ENCODE measurements around the gene LMTK3. TPM values are rescaled to one million over a fixed set of nuclear protein-coding genes. Genes with fewer than 3 reads are reported as not detected.

The LMTK3 gene
- total and polyA plus RNA-seq, 9 of the 15 experiments (the other 6 are each of a cell fraction or from before 2014, with no cell fraction given) = 0.35 to 12.3 (median 2.0) TPM; not detected in 2

DNA sequence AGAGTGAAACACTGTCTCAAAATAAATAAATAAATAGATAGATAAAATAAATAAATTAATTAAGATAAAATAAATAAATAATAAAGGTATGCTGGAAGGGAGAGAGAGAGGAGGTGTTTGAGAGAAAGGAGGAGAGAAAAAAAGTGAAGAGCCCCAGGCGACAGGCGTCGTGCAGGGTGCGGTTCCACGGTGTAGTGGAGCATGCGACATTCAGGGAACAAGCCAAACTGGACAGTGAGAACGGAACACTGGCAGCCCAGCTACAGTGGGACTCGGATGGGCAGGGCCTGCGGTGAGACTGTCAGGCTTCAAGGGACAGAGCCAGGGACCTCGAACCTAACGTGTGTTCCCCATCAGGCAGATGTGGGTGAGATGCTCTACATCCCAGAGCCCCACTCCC is 49.8 kb upstream of the LMTK3 start:
- in situ Hi-C loops (cut with MboI) (no loop called here), intact Hi-C loops (cut with micrococcal nuclease) (no loop called here)
- no peak for FAIRE-seq
- 93% methylated on average over 11 of the region's 11 CpGs for WGBS (ENCODE audit: insufficient coverage, low coverage, missing lambda C conversion rate)
- Histone ChIP-seq H3K36me3 (ENCODE audit: control insufficient read depth, insufficient read depth, low read length) (no peaks in the 10 kb centered on the region), H2AFZ (ENCODE audit: low read depth, low read length) (no peak overlapping the region), H3K4me2 (ENCODE audit: insufficient read depth, low read length) (no peak overlapping the region), H3K4me1 (replicated peaks in 1 of 2; ENCODE audit: control insufficient read depth in 2 of 2, insufficient read depth in 2 of 2, low read length in 2 of 2) (peaks cover 10 to 16% of the 10 kb centered on the region in 2 experiments; a peak in 4 of 5 replicates), H3K27ac (ENCODE audit: extremely low read depth, low read depth, low read length) (no peak overlapping the region), H3K79me2 (ENCODE audit: control insufficient read depth, insufficient read depth, low read length) (no peaks in the 10 kb centered on the region), H4K20me1 (replicated peaks; ENCODE audit: control insufficient read depth, insufficient read depth, low read length) (no peaks in the 10 kb centered on the region), H3K9me3 (replicated peaks; ENCODE audit: control insufficient read depth, insufficient read depth, low read depth, low read length) (no peaks in the 10 kb centered on the region), H3K4me3 (no peak overlapping the region), H3K9ac (ENCODE audit: insufficient read depth in 1 of 2, low read depth in 2 of 2, low read length in 2 of 2) (no peak overlapping the region), H3K9me1 (ENCODE audit: control insufficient read depth, insufficient read depth, low read length) (no peaks in the 10 kb centered on the region), H3K27me3 (ENCODE audit: control insufficient read depth in 2 of 2, insufficient read depth in 2 of 2, low read length in 2 of 2) (no peaks in the 10 kb centered on the region)
- no TSS peak for BruUV-seq (replicated peaks)
- CTCF ChIA-PET (ENCODE audit: low intra/inter-chr PET ratio) = no interaction called here
- TF ChIP-seq, protein P1, sequence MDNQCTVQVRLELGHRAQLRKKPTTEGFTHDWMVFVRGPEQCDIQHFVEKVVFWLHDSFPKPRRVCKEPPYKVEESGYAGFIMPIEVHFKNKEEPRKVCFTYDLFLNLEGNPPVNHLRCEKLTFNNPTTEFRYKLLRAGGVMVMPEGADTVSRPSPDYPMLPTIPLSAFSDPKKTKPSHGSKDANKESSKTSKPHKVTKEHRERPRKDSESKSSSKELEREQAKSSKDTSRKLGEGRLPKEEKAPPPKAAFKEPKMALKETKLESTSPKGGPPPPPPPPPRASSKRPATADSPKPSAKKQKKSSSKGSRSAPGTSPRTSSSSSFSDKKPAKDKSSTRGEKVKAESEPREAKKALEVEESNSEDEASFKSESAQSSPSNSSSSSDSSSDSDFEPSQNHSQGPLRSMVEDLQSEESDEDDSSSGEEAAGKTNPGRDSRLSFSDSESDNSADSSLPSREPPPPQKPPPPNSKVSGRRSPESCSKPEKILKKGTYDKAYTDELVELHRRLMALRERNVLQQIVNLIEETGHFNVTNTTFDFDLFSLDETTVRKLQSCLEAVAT (IDR thresholded peaks at IDR 0.05) = peak in 1 of 2 experiments; percentile 65; a peak in 2 of 4 replicates
- no peak for TF ChIP-seq IFI16 (CRISPR knock-in tag; IDR thresholded peaks at IDR 0.05)
- no peak for ATAC-seq
- POLR2A ChIA-PET = interaction anchor here (1.0 kb wide), 1 partner anchor 162 kb away, joined by 3 read pairs; no protein-coding TSS in a partner anchor
- DNase-seq (ENCODE audit: extremely low read depth in 1 of 4, low spot score in 3 of 4) = no peak

- peaks cover 10 to 16% of the 10 kb centered on the region in 2 experiments; a peak in 4 of 5 replicates for H3K4me1 ChIP-seq (replicated peaks in 1 of 2; ENCODE audit: control insufficient read depth in 2 of 2, insufficient read depth in 2 of 2, low read length in 2 of 2)
- BruUV-seq (replicated peaks) = no TSS peak
- peak overlapping the region in 1 of 2 experiments; percentile 49; a peak in 1 of 4 replicates for H3K9ac ChIP-seq (ENCODE audit: insufficient read depth in 1 of 2, low read depth in 2 of 2, low read length in 2 of 2)
- ATAC-seq (no peak), FAIRE-seq (no peak), DNase-seq (ENCODE audit: extremely low read depth in 1 of 4, low spot score in 3 of 4) (peak in 3 of 4 experiments; percentile 35 to 57 (median 47))
- H3K9me3 ChIP-seq (replicated peaks; ENCODE audit: control insufficient read depth, insufficient read depth, low read depth, low read length) = no peaks in the 10 kb centered on the region
- H3K4me3 ChIP-seq = no peak overlapping the region
- ChIA-PET POLR2A (interaction anchor here (0.6 kb wide), 1 partner anchor 47 kb away, joined by 3 read pairs; no protein-coding TSS in a partner anchor), CTCF (ENCODE audit: low intra/inter-chr PET ratio) (interaction anchor here (1.1 kb wide), 1 partner anchor 240 kb away, joined by 3 read pairs; no protein-coding TSS in a partner anchor)
- in situ Hi-C loops (cut with MboI) = no loop called here
- H3K27me3 ChIP-seq (ENCODE audit: control insufficient read depth in 2 of 2, insufficient read depth in 2 of 2, low read length in 2 of 2) = no peaks in the 10 kb centered on the region
- H3K4me2 ChIP-seq (ENCODE audit: insufficient read depth, low read length) = no peak overlapping the region
- no peak overlapping the region for H3K27ac ChIP-seq (ENCODE audit: extremely low read depth, low read depth, low read length)
- no peaks in the 10 kb centered on the region for H4K20me1 ChIP-seq (replicated peaks; ENCODE audit: control insufficient read depth, insufficient read depth, low read length)
- WGBS (ENCODE audit: insufficient coverage, low coverage, missing lambda C conversion rate) = 56% methylated on average over 5 of the region's 6 CpGs
- no peaks in the 10 kb centered on the region for H3K9me1 ChIP-seq (ENCODE audit: control insufficient read depth, insufficient read depth, low read length)
- H3K36me3 ChIP-seq (ENCODE audit: control insufficient read depth, insufficient read depth, low read length) = no peaks in the 10 kb centered on the region
- no peaks in the 10 kb centered on the region for H3K79me2 ChIP-seq (ENCODE audit: control insufficient read depth, insufficient read depth, low read length)
- intact Hi-C loops (cut with micrococcal nuclease) = no loop called here
- H2AFZ ChIP-seq (ENCODE audit: low read depth, low read length) = no peak overlapping the region
- TF ChIP-seq NRF1 (conservative IDR thresholded peaks at IDR 0.05 in 1 of 2, IDR thresholded peaks at IDR 0.05 in 1 of 2) = no peak
- no peak for TF ChIP-seq CREB1 (IDR thresholded peaks at IDR 0.05)
- no peak for TF ChIP-seq CREB1 (CRISPR knock-in tag; IDR thresholded peaks at IDR 0.05)
- no peak for TF ChIP-seq HOXB6 (CRISPR knock-in tag; IDR thresholded peaks at IDR 0.05; ENCODE audit: borderline replicate concordance)
- TF ChIP-seq MAFF (IDR thresholded peaks at IDR 0.05; ENCODE audit: low read length) = peak; percentile 69
- TF ChIP-seq RAD21 (CRISPR knock-in tag; conservative IDR thresholded peaks at IDR 0.05 in 1 of 2, IDR thresholded peaks at IDR 0.05 in 1 of 2) = peak in 1 of 2 experiments; percentile 44; a peak in 2 of 4 replicates
- TF ChIP-seq SMARCA5 (IDR thresholded peaks at IDR 0.05) = peak; percentile 92; the same call in 1 of the 2 replicates
- TF ChIP-seq PRPF4 (IDR thresholded peaks at IDR 0.05; ENCODE audit: insufficient read depth, low read depth, low read length, poor library complexity, severe bottlenecking) = no peak
- TF ChIP-seq C11orf30 (IDR thresholded peaks at IDR 0.05; ENCODE audit: low read depth) = peak; percentile 81
- TF ChIP-seq XRCC3 (IDR thresholded peaks at IDR 0.05) = no peak
- peak; percentile 71 for TF ChIP-seq MAFG (tag; conservative IDR thresholded peaks at IDR 0.05)
- TF ChIP-seq SNIP1 (IDR thresholded peaks at IDR 0.05; ENCODE audit: low read depth) = no peak
Observed at GRCh38 chr19:48560095-48560530, 48.5 kb upstream of the LMTK3 start.
